Fibroblast of lung (primary cell): ENCODE measurements around the gene SSTR5. TPM values are rescaled to one million over a fixed set of nuclear protein-coding genes. Genes with fewer than 3 reads are reported as not detected.
A peak's percentile ranks its signal among the peaks of the same experiment; 100 is the strongest.

Experiments used
- DNase-seq, 2 donors: peaks; one replicate each; pipeline versions ENCODE4 v3.0.0 to v3.0.0-alpha.2; 2010; ENCODE audit warnings: low read depth in 2 of 2
- H2AFZ ChIP-seq: 2 replicates; pipeline ENCODE4 v1.5.1; 2012; ENCODE audit warnings: low read length, control low read depth, inconsistent platforms
- H3K27ac ChIP-seq: 2 replicates; pipeline ENCODE4 v1.5.1; 2011; ENCODE audit warnings: low read length, control low read depth; ENCODE audit not compliant: insufficient read depth
- H3K27me3 ChIP-seq: 2 replicates; pipeline ENCODE4 v1.5.1; 2011; ENCODE audit warnings: mild to moderate bottlenecking, low read length; ENCODE audit not compliant: control insufficient read depth, insufficient read depth
- H3K36me3 ChIP-seq: 2 replicates; pipeline ENCODE4 v1.5.1; 2011; ENCODE audit warnings: low read length; ENCODE audit not compliant: control insufficient read depth, insufficient read depth
- H3K4me1 ChIP-seq: 2 replicates; pipeline ENCODE4 v1.5.1; 2011; ENCODE audit warnings: low read length; ENCODE audit not compliant: control insufficient read depth, insufficient read depth; ENCODE audit errors: extremely low read depth
- H3K4me2 ChIP-seq: 2 replicates; pipeline ENCODE4 v1.5.1; 2011; ENCODE audit warnings: low read length, control low read depth; ENCODE audit not compliant: insufficient read depth; ENCODE audit errors: extremely low read depth
- H3K4me3 ChIP-seq, 4 experiments: fragments of 200-600 bp in 1 of 4; sonication (generic) in 1 of 4; replicated peaks in 1 of 4; 2 replicates each; pipeline ENCODE4 v1.5.1; 2011 to 2016; ENCODE audit warnings: low read length in 4 of 4, low read depth in 3 of 4, mild to moderate bottlenecking in 3 of 4, control low read depth in 2 of 4, inconsistent platforms in 1 of 4, mixed read lengths in 1 of 4; ENCODE audit not compliant: insufficient read depth in 1 of 4; ENCODE audit errors: control extremely low read depth in 1 of 4
- H3K79me2 ChIP-seq: 2 replicates; pipeline ENCODE4 v1.5.1; 2012; ENCODE audit warnings: mild to moderate bottlenecking, low read length, inconsistent platforms; ENCODE audit not compliant: control insufficient read depth, insufficient read depth
- H3K9ac ChIP-seq: 2 replicates; pipeline ENCODE4 v1.5.1; 2011; ENCODE audit warnings: mild to moderate bottlenecking, low read length, control low read depth; ENCODE audit not compliant: insufficient read depth
- H3K9me3 ChIP-seq: 2 replicates; pipeline ENCODE4 v1.5.1; 2012; ENCODE audit warnings: low read depth, low read length; ENCODE audit not compliant: control insufficient read depth, insufficient read depth
- H4K20me1 ChIP-seq: 2 replicates; pipeline ENCODE4 v1.5.1; 2011; ENCODE audit warnings: low read length; ENCODE audit not compliant: control insufficient read depth, insufficient read depth; ENCODE audit errors: extremely low read depth
- EZH2 ChIP-seq: IDR thresholded peaks from 2 replicates; pipeline ENCODE4 v1.5.1; 2012; ENCODE audit warnings: low read length, control low read depth, mild to moderate bottlenecking; ENCODE audit errors: missing control alignments
- polyA plus RNA-seq, 2 donors: library from polyadenylated mRNA; depleted of rRNA in 1 of 2; stranded (reverse) in 1 of 2; unstranded in 1 of 2; fragments of >200 nt; gene quantifications; 2 replicates each; pipeline ENCODE4 v1.2.1, GENCODE V29; 2011 to 2012; ENCODE audit warnings: missing spikeins in 1 of 2
- total RNA-seq: library from RNA; depleted of rRNA; stranded (reverse); fragments of >200 nt; gene quantifications from 2 replicates; pipeline ENCODE4 v1.2.1, GENCODE V29; 2014
- TF ChIP-seq, protein P1 (sequence below), 2 donors: IDR thresholded peaks in 1 of 2; conservative IDR thresholded peaks in 1 of 2; 1 replicate in 1 of 2; 2 replicates in 1 of 2; pipeline ENCODE4 v1.5.1; 2011 to 2012; ENCODE audit warnings: low read length in 2 of 2, control low read depth in 1 of 2, inconsistent platforms in 1 of 2, low read depth in 1 of 2, mild to moderate bottlenecking in 1 of 2

Gene SSTR5
- total and polyA plus RNA-seq, 2 donors (not counting 1 experiment from before 2014, with no cell fraction given): not detected

- H2AFZ ChIP-seq: no peak overlapping the region
- H3K36me3 ChIP-seq: no peaks in the 10 kb centered on the region
- no peak overlapping the region for H3K4me2 ChIP-seq
- no peaks in the 10 kb centered on the region for H3K27me3 ChIP-seq
- TF ChIP-seq, protein P1, sequence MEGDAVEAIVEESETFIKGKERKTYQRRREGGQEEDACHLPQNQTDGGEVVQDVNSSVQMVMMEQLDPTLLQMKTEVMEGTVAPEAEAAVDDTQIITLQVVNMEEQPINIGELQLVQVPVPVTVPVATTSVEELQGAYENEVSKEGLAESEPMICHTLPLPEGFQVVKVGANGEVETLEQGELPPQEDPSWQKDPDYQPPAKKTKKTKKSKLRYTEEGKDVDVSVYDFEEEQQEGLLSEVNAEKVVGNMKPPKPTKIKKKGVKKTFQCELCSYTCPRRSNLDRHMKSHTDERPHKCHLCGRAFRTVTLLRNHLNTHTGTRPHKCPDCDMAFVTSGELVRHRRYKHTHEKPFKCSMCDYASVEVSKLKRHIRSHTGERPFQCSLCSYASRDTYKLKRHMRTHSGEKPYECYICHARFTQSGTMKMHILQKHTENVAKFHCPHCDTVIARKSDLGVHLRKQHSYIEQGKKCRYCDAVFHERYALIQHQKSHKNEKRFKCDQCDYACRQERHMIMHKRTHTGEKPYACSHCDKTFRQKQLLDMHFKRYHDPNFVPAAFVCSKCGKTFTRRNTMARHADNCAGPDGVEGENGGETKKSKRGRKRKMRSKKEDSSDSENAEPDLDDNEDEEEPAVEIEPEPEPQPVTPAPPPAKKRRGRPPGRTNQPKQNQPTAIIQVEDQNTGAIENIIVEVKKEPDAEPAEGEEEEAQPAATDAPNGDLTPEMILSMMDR (conservative IDR thresholded peaks at IDR 0.05 in 1 of 2, IDR thresholded peaks at IDR 0.05 in 1 of 2; ENCODE audit: low read depth in 1 of 2, low read length in 2 of 2): no peak
- TF ChIP-seq EZH2: no peak
- H4K20me1 ChIP-seq: no peaks in the 10 kb centered on the region
- no peak overlapping the region for H3K27ac ChIP-seq
- H3K9ac ChIP-seq: no peak overlapping the region
- no peak for DNase-seq
- H3K4me1 ChIP-seq: no peaks in the 10 kb centered on the region
- H3K4me3 ChIP-seq: no peak overlapping the region
- no peaks in the 10 kb centered on the region for H3K9me3 ChIP-seq
- H3K79me2 ChIP-seq: no peaks in the 10 kb centered on the region
Observed at GRCh38 chr16:1080801-1081733, 8.5 kb downstream of the SSTR5 start.

DNA sequence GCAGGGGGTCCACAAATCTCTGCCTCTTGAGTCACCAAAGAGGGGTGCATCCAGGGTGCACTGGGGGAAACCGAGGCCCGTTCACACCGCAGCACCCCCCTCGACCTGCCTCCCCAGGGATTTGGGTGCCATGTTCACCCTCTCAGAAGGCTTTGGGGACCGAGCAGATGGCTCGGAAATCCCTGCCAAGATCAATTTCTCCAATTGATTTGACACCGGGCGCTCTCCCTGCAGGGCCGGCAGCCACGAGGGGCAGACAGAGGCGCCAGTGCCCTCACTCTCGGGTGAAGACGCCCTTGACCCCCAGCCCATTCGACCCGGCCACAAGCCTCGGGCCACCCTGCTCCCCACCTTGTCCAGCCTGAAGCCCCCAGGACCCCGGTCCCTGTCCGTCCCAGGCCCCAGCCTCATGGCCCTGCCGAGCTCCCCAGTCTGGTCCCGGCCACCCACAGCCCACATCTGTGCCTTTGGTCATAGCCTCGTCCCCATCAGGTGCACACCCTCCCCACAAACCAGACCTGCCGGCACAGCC is 9.3 kb downstream of the SSTR5 start:
- H2AFZ ChIP-seq: no peak overlapping the region
- no peaks in the 10 kb centered on the region for H4K20me1 ChIP-seq
- H3K27ac ChIP-seq: no peak overlapping the region
- DNase-seq: no peak
- no peaks in the 10 kb centered on the region for H3K4me1 ChIP-seq
- H3K4me2 ChIP-seq: no peak overlapping the region
- H3K4me3 ChIP-seq: no peak overlapping the region
- TF ChIP-seq, protein P1 (conservative IDR thresholded peaks at IDR 0.05 in 1 of 2, IDR thresholded peaks at IDR 0.05 in 1 of 2; ENCODE audit: low read depth in 1 of 2, low read length in 2 of 2): no peak
- no peak for TF ChIP-seq EZH2
- H3K9ac ChIP-seq: no peak overlapping the region
- no peaks in the 10 kb centered on the region for H3K79me2 ChIP-seq
- no peaks in the 10 kb centered on the region for H3K9me3 ChIP-seq
- no peaks in the 10 kb centered on the region for H3K36me3 ChIP-seq
- no peaks in the 10 kb centered on the region for H3K27me3 ChIP-seq

GRCh38 chr16:1082266-1082951 is 9.9 kb downstream of the SSTR5 start:
- Histone ChIP-seq H3K79me2 (no peaks in the 10 kb centered on the region), H3K4me1 (no peaks in the 10 kb centered on the region), H4K20me1 (no peaks in the 10 kb centered on the region), H3K27ac (no peak overlapping the region), H3K4me3 (no peak overlapping the region), H2AFZ (no peak overlapping the region), H3K9ac (no peak overlapping the region), H3K4me2 (no peak overlapping the region), H3K36me3 (no peaks in the 10 kb centered on the region), H3K9me3 (no peaks in the 10 kb centered on the region), H3K27me3 (no peaks in the 10 kb centered on the region)
- TF ChIP-seq EZH2: no peak
- TF ChIP-seq, protein P1 (conservative IDR thresholded peaks at IDR 0.05 in 1 of 2, IDR thresholded peaks at IDR 0.05 in 1 of 2; ENCODE audit: low read depth in 1 of 2, low read length in 2 of 2): no peak
- DNase-seq: peak in 1 of 2 donors; percentile 41
